Testis (tissue), 2 donors: ENCODE data around the gene PRR16.

ENCODE experiments used
- POLR2A ChIP-seq: fragments of 450-650 bp; IDR thresholded peaks from one replicate; pipeline ENCODE4 v1.6.1; 2017; ENCODE audit warnings: antibody characterized with exemption, mild to moderate bottlenecking, moderate library complexity
- TF ChIP-seq, protein P1 (sequence below), 3 experiments: fragments of 450-650 bp in 2 of 3; fragments of 200-600 bp in 1 of 3; sonication (generic) in 1 of 3; IDR thresholded peaks; one replicate each; pipeline ENCODE4 v1.5.1; 2016 to 2019; ENCODE audit warnings: antibody characterized with exemption in 3 of 3, mild to moderate bottlenecking in 2 of 3, moderate library complexity in 1 of 3

GRCh38 chr5:120449501-120449900 lies 14.6 kb upstream of the PRR16 start:
- TF ChIP-seq, protein P1, sequence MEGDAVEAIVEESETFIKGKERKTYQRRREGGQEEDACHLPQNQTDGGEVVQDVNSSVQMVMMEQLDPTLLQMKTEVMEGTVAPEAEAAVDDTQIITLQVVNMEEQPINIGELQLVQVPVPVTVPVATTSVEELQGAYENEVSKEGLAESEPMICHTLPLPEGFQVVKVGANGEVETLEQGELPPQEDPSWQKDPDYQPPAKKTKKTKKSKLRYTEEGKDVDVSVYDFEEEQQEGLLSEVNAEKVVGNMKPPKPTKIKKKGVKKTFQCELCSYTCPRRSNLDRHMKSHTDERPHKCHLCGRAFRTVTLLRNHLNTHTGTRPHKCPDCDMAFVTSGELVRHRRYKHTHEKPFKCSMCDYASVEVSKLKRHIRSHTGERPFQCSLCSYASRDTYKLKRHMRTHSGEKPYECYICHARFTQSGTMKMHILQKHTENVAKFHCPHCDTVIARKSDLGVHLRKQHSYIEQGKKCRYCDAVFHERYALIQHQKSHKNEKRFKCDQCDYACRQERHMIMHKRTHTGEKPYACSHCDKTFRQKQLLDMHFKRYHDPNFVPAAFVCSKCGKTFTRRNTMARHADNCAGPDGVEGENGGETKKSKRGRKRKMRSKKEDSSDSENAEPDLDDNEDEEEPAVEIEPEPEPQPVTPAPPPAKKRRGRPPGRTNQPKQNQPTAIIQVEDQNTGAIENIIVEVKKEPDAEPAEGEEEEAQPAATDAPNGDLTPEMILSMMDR (IDR thresholded peaks at IDR 0.05), result no peak
- no peak for TF ChIP-seq POLR2A
